Heart left ventricle (tissue), 13 donors: ENCODE results near the gene MLN.

Experiments used
- CTCF ChIP-seq, 12 donors: fragments of 200-600 bp; sonication (generic) in 4 of 12; IDR thresholded peaks; one replicate each; pipeline versions ENCODE4 v1.5.0 to v1.8.0; 2018 to 2022; ENCODE audit warnings: antibody characterized with exemption in 12 of 12, mild to moderate bottlenecking in 5 of 12
- POLR2A ChIP-seq, 2 donors: fragments of 450-650 bp; IDR thresholded peaks; one replicate each; pipeline ENCODE4 v1.6.1; 2017; ENCODE audit warnings: antibody characterized with exemption in 2 of 2, mild to moderate bottlenecking in 2 of 2, moderate library complexity in 2 of 2
- donor health status: ischemic (EF 13 %, LVEDD 7.1; RV severe dilation, severe dysfunction).
- donor health status: DM: no; HTN: yes; CAD: no.
- donor health status: DM: no; HTN: no; CAD: no.
- donor health status: ischemic (EF 25% LVEDD 6.9; RV normal size, moderate dysfunction).
- donor health status: ischemic (EF 25% LVEDD 5.7; RV mildly dilated, moderate dysfunction).
- donor health status: ischemic (EF 35%, LVEDD 5.7; RV mildly dilated, moderate dysfunction).
- donor health status: nonischemic (EF 11% LVEDD 7.7; RV severe dilation, severe dysfunction).
- donor health status: DM: yes; HTN: yes; CAD: no.
- donor health status: PGD.
- donor health status: ischemic (EF 29% LVEDD 5.4; RV normal size, mild dysfunction).
- donor health status: nonischemic (EF 23%, LVEDD 6.1; RV moderate dilation, normal function).

GRCh38 chr6:33841868-33842267 is 38.1 kb upstream of the MLN start:
- TF ChIP-seq POLR2A (IDR thresholded peaks at IDR 0.05) (no peak), CTCF (IDR thresholded peaks at IDR 0.05) (no peak)
